CD4-positive, alpha-beta T cell (primary cell): ENCODE data around the gene FCHSD2. TPM values are rescaled to one million over a fixed set of nuclear protein-coding genes. Genes with fewer than 3 reads are reported as not detected.

Source experiments
- ATAC-seq: fragments of 200-7000 bp; cut with Tn5 transposase; one replicate; pipeline ENCODE4 v1.10.0; 2022; ENCODE audit warnings: mild to moderate bottlenecking; ENCODE audit not compliant: poor library complexity
- CTCF ChIA-PET: fragments of 350-600 bp; sonication (Branson Sonifier 250); formaldehyde crosslinking; loops from one replicate; lab custom pipeline; 2021; ENCODE audit warnings: antibody characterized with exemption, inconsistent platforms; lab: Charles Lee
- POLR2A ChIA-PET: fragments of 350-600 bp; sonication (Branson Sonifier 250); formaldehyde crosslinking; loops from one replicate; lab custom pipeline; 2021; ENCODE audit warnings: antibody characterized with exemption, inconsistent platforms; lab: Charles Lee
- DNase-seq, 14 experiments: peaks; one replicate each; pipeline ENCODE4 v3.0.0-alpha.2; 2013 to 2020; ENCODE audit warnings: mixed read lengths in 2 of 14
- H3K27ac ChIP-seq, 2 donors: one replicate each; pipeline versions ENCODE4 v1.5.1 to v1.7.0; 2013; ENCODE audit warnings: low read length in 2 of 2, low read depth in 1 of 2, mild to moderate bottlenecking in 1 of 2
- H3K27me3 ChIP-seq, 2 experiments: 1 replicate in 1 of 2; 2 replicates in 1 of 2; pipeline versions ENCODE4 v1.6.1 to v1.7.0; 2013; ENCODE audit warnings: low read length in 2 of 2, control low read depth in 1 of 2, mild to moderate bottlenecking in 1 of 2, moderate library complexity in 1 of 2; ENCODE audit not compliant: insufficient read depth in 2 of 2, control insufficient read depth in 1 of 2
- H3K36me3 ChIP-seq: one replicate; pipeline ENCODE4 v1.6.1; 2013; ENCODE audit warnings: low read length, control low read depth; ENCODE audit not compliant: insufficient read depth
- H3K4me1 ChIP-seq: one replicate; pipeline ENCODE4 v1.6.1; 2013; ENCODE audit warnings: low read length, control low read depth; ENCODE audit not compliant: insufficient read depth
- H3K4me3 ChIP-seq: one replicate; pipeline ENCODE4 v1.5.1; 2013; ENCODE audit warnings: mild to moderate bottlenecking, low read length, moderate library complexity
- H3K9me3 ChIP-seq, 2 experiments: 1 replicate in 1 of 2; 2 replicates in 1 of 2; pipeline versions ENCODE4 v1.6.1 to v1.7.0; 2013; ENCODE audit warnings: low read length in 2 of 2, mild to moderate bottlenecking in 2 of 2, control low read depth in 1 of 2, moderate library complexity in 1 of 2; ENCODE audit not compliant: control insufficient read depth in 1 of 2, insufficient read depth in 1 of 2
- H3K27ac Mint-ChIP-seq: one replicate; pipeline ENCODE4 v1.8.0; 2020; ENCODE audit warnings: mixed read lengths
- H3K27me3 Mint-ChIP-seq: one replicate; pipeline ENCODE4 v1.8.0; 2021; ENCODE audit warnings: mixed read lengths
- H3K36me3 Mint-ChIP-seq: one replicate; pipeline ENCODE4 v1.8.0; 2021; ENCODE audit warnings: low read depth, mixed read lengths
- H3K4me1 Mint-ChIP-seq: one replicate; pipeline ENCODE4 v1.8.0; 2021; ENCODE audit warnings: low read depth, mixed read lengths
- H3K4me3 Mint-ChIP-seq: one replicate; pipeline ENCODE4 v1.8.0; 2020; ENCODE audit warnings: mild to moderate bottlenecking, mixed read lengths
- H3K9me3 Mint-ChIP-seq: one replicate; pipeline ENCODE4 v1.8.0; 2020; ENCODE audit warnings: mixed read lengths
- intact Hi-C, 2 experiments: fragments of 100-400 bp; cut with DNase I in 1 of 2; cut with micrococcal nuclease in 1 of 2; formaldehyde crosslinking; loops; one replicate each; pipeline versions ENCODE4 v1.15.1 to v1.9.0; 2023 to 2025; cut with DNase I, micrococcal nuclease
- total RNA-seq, 174 experiments: library from RNA in 2 of 174; stranded (reverse) in 2 of 174; gene quantifications; one replicate each; pipeline ENCODE4 v1.2.3 and lab custom pipeline; 2021 to 2026
- TF ChIP-seq, protein P1 (sequence below): fragments of 200-600 bp; IDR thresholded peaks from one replicate; pipeline ENCODE4 v1.8.0; 2022; ENCODE audit warnings: antibody characterized with exemption, mild to moderate bottlenecking

The FCHSD2 gene
- total RNA-seq, 2 experiments from 2014 or later: 48.6 to 50.7 TPM

- TF ChIP-seq, protein P1, sequence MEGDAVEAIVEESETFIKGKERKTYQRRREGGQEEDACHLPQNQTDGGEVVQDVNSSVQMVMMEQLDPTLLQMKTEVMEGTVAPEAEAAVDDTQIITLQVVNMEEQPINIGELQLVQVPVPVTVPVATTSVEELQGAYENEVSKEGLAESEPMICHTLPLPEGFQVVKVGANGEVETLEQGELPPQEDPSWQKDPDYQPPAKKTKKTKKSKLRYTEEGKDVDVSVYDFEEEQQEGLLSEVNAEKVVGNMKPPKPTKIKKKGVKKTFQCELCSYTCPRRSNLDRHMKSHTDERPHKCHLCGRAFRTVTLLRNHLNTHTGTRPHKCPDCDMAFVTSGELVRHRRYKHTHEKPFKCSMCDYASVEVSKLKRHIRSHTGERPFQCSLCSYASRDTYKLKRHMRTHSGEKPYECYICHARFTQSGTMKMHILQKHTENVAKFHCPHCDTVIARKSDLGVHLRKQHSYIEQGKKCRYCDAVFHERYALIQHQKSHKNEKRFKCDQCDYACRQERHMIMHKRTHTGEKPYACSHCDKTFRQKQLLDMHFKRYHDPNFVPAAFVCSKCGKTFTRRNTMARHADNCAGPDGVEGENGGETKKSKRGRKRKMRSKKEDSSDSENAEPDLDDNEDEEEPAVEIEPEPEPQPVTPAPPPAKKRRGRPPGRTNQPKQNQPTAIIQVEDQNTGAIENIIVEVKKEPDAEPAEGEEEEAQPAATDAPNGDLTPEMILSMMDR: no peak
- Histone ChIP-seq H3K9me3 (peaks cover 0 to 4% of the 10 kb centered on the region in 2 experiments), H3K27ac (no peak overlapping the region), H3K4me3 (no peak overlapping the region), H3K27me3 (no peaks in the 10 kb centered on the region), H3K36me3 (no peaks in the 10 kb centered on the region), H3K4me1 (peaks cover 7% of the 10 kb centered on the region)
- Mint-ChIP-seq H3K9me3 (no peaks in the 10 kb centered on the region), H3K27me3 (no peaks in the 10 kb centered on the region), H3K4me3 (no peak overlapping the region), H3K36me3 (no peaks in the 10 kb centered on the region), H3K27ac (no peak overlapping the region), H3K4me1 (no peaks in the 10 kb centered on the region)
- ChIA-PET POLR2A (no interaction called here), CTCF (no interaction called here)
- no peak for DNase-seq
- intact Hi-C loops: no loop called here
- ATAC-seq: no peak
These were observed 32.3 kb upstream of the FCHSD2 start for GRCh38 chr11:73174495-73174791.

- ATAC-seq: no peak
These were observed 31.8 kb upstream of the FCHSD2 start for GRCh38 chr11:73173755-73174494.

GRCh38 chr11:73172992-73173656 is 31.0 kb upstream of the FCHSD2 start:
- ChIA-PET POLR2A (no interaction called here), CTCF (no interaction called here)
- peaks cover 0 to 4% of the 10 kb centered on the region in 2 experiments for H3K9me3 ChIP-seq
- peaks cover 5% of the 10 kb centered on the region for H3K4me1 ChIP-seq
- Mint-ChIP-seq H3K27me3 (no peaks in the 10 kb centered on the region), H3K4me1 (no peaks in the 10 kb centered on the region), H3K27ac (no peak overlapping the region), H3K36me3 (no peaks in the 10 kb centered on the region), H3K9me3 (no peaks in the 10 kb centered on the region), H3K4me3 (no peak overlapping the region)
- DNase-seq: no peak
- no peak for ATAC-seq
- H3K27me3 ChIP-seq: no peaks in the 10 kb centered on the region
- intact Hi-C loops: no loop called here
- TF ChIP-seq, protein P1: no peak
- H3K27ac ChIP-seq: no peak overlapping the region
- H3K36me3 ChIP-seq: no peaks in the 10 kb centered on the region
- no peak overlapping the region for H3K4me3 ChIP-seq

More at GRCh38 chr11:73173755-73174494, 31.8 kb upstream of the FCHSD2 start:
- Histone ChIP-seq H3K36me3 (no peaks in the 10 kb centered on the region), H3K27me3 (no peaks in the 10 kb centered on the region), H3K4me1 (peaks cover 7% of the 10 kb centered on the region), H3K4me3 (no peak overlapping the region), H3K9me3 (peaks cover 0 to 4% of the 10 kb centered on the region in 2 experiments), H3K27ac (no peak overlapping the region)
- CTCF ChIA-PET: no interaction called here
- no peaks in the 10 kb centered on the region for H3K4me1 Mint-ChIP-seq
- H3K36me3 Mint-ChIP-seq: no peaks in the 10 kb centered on the region
- POLR2A ChIA-PET: no interaction called here
- no peak for DNase-seq
- TF ChIP-seq, protein P1: no peak
- H3K27me3 Mint-ChIP-seq: no peaks in the 10 kb centered on the region
- no peak overlapping the region for H3K27ac Mint-ChIP-seq
- intact Hi-C loops: no loop called here
- H3K4me3 Mint-ChIP-seq: no peak overlapping the region
- H3K9me3 Mint-ChIP-seq: no peaks in the 10 kb centered on the region
